HUES48 (cell line): ENCODE measurements around the gene ELL3.

Source experiments
- H3K27ac ChIP-seq: one replicate; pipeline ENCODE4 v1.7.0; 2013; ENCODE audit warnings: low read depth, low read length, inconsistent platforms
- H3K27me3 ChIP-seq: 2 replicates; pipeline ENCODE4 v1.6.1; 2013; ENCODE audit warnings: mild to moderate bottlenecking, low read length; ENCODE audit not compliant: control insufficient read depth, insufficient read depth
- H3K36me3 ChIP-seq: 2 replicates; pipeline ENCODE4 v1.6.1; 2013; ENCODE audit warnings: low read length; ENCODE audit not compliant: control insufficient read depth, insufficient read depth
- H3K4me1 ChIP-seq: 2 replicates; pipeline ENCODE4 v1.6.1; 2013; ENCODE audit warnings: mild to moderate bottlenecking, low read length; ENCODE audit not compliant: control insufficient read depth, insufficient read depth
- H3K4me3 ChIP-seq: 2 replicates; pipeline ENCODE4 v1.5.1; 2013; ENCODE audit warnings: mild to moderate bottlenecking, low read depth, low read length
- H3K9ac ChIP-seq: 2 replicates; pipeline ENCODE4 v1.6.1; 2013; ENCODE audit warnings: mild to moderate bottlenecking, low read depth, low read length, moderate library complexity
- H3K9me3 ChIP-seq: 2 replicates; pipeline ENCODE4 v1.6.1; 2013; ENCODE audit warnings: low read length; ENCODE audit not compliant: control insufficient read depth, insufficient read depth

The ELL3 gene

DNA sequence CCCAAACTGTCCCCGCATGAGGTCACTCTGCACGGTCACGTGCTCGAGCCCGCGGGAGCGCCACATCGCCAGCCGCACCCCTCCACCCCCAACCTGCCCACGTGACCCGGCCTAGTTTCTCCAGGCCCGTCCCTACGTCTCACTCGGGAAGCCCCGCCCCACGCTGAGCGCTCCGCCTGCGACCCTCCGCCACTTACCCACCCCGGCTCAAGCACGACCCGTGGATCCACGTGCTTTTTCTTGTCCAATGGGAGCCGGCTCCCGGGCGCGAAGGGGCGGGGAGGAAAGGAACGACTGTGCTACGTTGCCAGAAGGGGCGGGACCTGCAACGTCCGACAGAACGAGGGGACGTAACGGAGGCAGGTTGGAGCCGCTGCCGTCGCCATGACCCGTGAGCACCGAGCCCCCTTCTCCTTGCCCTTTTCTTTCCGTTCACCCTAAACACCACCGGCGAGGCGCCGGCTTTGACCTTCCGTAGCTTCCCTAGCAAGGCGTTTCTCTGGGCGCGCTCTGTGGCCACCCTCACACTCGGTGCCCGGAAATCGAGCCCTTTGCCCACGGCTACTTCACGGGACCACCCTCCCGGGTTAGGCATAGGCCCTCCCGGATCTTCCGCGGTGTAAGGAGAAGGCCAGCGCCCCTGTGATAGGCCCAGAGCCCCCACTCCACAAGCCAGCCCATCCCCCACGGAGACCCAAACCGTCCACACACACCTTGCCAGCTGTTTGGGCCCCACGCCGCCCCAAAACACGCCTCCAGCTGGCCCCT is 15.4 kb upstream of the ELL3 start, which contains the start of gene SERF2:
Gene SERF2, plus strand, starts transcription at position 328 of the 768 bp plus-strand sequence. Its CDS starts 57 bp downstream, at position 385.
- Histone ChIP-seq H3K4me1 (peaks cover 36% of the 10 kb centered on the region), H3K36me3 (peaks cover 40% of the 10 kb centered on the region), H3K27me3 (no peaks in the 10 kb centered on the region), H3K4me3 (peak within 1 kb of the TSS; percentile 81), H3K9ac (peak within 1 kb of the TSS; percentile 90), H3K9me3 (no peaks in the 10 kb centered on the region), H3K27ac (peak within 1 kb of the TSS; percentile 91)

DNA sequence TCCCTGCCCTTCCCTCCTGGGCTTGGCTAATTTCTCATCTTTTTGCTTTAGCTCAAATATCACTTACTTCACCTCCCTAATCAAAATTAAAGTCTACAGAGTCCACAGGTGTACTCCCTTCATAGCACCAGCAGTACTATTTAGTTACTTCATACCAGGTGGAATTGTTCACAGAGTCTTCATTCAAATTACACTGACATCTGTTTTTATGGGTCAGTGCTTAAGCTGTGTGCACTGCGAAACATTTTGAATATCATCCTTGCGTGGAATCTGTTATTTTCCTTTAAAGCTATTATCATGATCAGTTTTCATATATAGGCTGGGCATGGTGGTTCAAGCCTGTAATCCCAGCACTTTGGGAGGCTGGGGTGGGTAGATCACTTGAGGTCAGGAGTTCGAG is 12.6 kb upstream of the ELL3 start:
- Histone ChIP-seq H3K9ac (no peak overlapping the region), H3K27me3 (no peaks in the 10 kb centered on the region), H3K4me3 (no peak overlapping the region), H3K4me1 (peaks cover 14% of the 10 kb centered on the region), H3K9me3 (no peaks in the 10 kb centered on the region), H3K27ac (no peak overlapping the region), H3K36me3 (peaks cover 13% of the 10 kb centered on the region)

DNA sequence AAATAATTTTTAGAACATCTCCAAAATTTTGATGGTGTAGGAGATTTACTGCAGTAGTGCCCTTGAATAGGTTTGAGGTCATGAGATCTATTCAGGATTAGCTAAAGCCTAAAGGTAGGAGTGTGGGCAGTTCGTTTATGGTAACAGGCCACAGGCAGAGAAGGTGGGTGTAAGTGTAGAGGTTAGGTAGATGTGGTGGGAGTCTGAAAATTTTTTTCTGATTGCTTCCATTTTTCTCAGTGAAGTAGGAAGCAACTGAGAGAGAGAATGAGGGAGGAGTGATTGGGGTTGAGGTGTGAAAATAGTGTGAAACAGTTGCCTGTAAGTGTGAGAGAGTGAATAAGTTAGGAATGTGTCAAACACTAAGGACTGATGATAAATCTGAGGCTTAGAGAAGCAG is 2.2 kb upstream of the ELL3 start:
- H3K27me3 ChIP-seq, result no peaks in the 10 kb centered on the region
- no peak overlapping the region for H3K27ac ChIP-seq

DNA sequence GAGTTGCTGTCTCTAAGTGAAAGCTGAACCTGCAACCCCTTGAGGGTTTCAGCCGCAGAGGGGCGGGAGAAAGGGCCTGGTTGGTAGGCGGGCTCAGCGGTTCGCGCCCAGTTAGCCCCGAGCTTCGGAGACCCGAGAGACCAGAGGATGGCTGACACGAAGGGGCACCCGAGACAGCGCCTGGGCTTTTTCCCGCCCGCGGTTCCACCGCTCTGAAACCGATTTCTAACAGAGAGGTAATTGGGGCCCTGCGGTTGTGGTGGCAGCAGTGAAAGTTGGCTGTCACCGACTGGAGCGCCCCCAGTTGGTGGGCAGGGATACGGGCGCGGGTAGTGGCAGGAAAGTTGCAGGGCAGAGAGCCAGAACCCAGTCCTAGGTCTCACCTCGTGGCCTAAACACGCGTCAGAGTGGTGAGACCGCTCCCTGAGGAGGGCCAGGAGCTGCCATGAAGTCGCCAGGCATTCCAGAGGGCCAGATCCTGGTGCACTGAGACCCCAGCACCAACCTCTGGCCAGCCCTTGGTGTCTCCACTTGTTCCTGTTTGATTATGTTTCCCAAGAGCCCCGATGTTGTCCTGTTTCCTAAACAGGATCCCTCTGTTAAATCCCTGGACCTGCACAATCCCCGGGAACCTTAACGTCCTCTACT is 625 bp upstream of the ELL3 start:
- Histone ChIP-seq H3K4me1 (peaks cover 10% of the 10 kb centered on the region), H3K9me3 (no peaks in the 10 kb centered on the region), H3K36me3 (peaks cover 20% of the 10 kb centered on the region), H3K4me3 (peak overlapping the region; percentile 86), H3K9ac (0 out of 2 replicates have a peak overlapping the region, but pooled peaks have one; percentile 7), H3K27me3 (no peaks in the 10 kb centered on the region), H3K27ac (peak overlapping the region; percentile 55)

More for the DNA sequence above, 2.2 kb upstream of the ELL3 start:
- Histone ChIP-seq H3K9me3 (no peaks in the 10 kb centered on the region), H3K4me1 (peaks cover 10% of the 10 kb centered on the region), H3K4me3 (no peak overlapping the region), H3K36me3 (peaks cover 6% of the 10 kb centered on the region), H3K9ac (no peak overlapping the region)

DNA sequence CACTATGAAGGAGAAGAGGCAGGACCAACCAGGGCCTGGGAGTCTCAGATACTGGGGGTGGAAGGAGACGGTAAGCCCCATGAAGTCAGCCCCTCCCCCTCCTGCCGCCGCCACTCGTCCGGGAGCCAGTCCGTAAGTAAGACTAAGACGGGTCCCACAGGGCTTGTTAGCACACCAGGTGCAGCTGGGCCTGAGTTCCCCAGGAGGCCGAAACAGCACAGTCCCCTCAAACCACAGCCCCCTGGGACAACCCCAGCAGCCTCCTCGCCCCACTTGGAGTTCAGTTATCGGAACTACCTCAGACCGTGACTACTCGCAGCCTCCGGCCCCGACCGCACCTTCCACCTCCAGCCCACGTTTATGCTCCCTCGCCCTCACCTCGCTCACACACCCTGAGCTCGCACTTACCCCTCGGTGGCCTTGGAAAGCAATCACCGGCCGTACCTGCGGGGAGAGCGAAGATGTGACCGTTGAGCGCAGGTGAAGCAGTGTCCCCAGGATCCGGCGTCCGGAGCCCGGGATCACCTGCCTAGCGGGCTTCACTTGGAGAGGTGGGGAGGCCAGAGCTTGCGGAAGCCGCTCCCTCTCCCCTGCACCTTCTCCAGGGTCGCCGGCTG is 557 bp downstream of the ELL3 start:
- no peaks in the 10 kb centered on the region for H3K27me3 ChIP-seq
- peak overlapping the region; percentile 55; the same call in 1 of the 2 replicates for H3K9ac ChIP-seq
- H3K27ac ChIP-seq, result peak overlapping the region; percentile 2
- H3K4me3 ChIP-seq, result peak overlapping the region; percentile 86
- no peaks in the 10 kb centered on the region for H3K9me3 ChIP-seq
- peaks cover 32% of the 10 kb centered on the region for H3K36me3 ChIP-seq
- H3K4me1 ChIP-seq, result peaks cover 10% of the 10 kb centered on the region

- Histone ChIP-seq H3K36me3 (peaks cover 39% of the 10 kb centered on the region), H3K4me1 (peaks cover 10% of the 10 kb centered on the region), H3K9me3 (no peaks in the 10 kb centered on the region), H3K4me3 (peak overlapping the region; percentile 86), H3K27me3 (no peaks in the 10 kb centered on the region), H3K27ac (no peak overlapping the region), H3K9ac (no peak overlapping the region)
These were observed 1.3 kb downstream of the ELL3 start for GRCh38 chr15:43775411-43775965.

DNA sequence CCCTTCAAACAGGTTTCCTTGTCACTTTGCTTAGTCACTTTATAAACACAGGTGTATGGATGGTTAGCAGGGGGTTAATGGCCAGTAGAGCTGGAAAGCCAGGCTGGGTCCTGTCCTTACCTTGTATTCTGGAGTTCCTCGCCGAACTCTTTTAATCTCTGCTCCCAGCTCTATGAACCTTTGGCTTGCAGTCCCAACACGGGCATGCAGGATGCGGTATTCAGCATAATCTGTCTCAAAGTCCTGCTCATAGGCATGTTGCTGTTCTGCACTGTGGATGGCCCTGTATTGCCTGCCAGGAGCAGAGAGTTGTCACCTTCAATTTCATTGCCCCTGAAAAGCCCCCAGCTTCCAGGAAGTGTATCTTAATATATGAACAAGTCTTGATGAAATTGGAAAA is 2.7 kb downstream of the ELL3 start:
- Histone ChIP-seq H3K4me1 (peaks cover 10% of the 10 kb centered on the region), H3K4me3 (no peak overlapping the region), H3K36me3 (peaks cover 54% of the 10 kb centered on the region), H3K9ac (no peak overlapping the region), H3K27ac (no peak overlapping the region), H3K27me3 (no peaks in the 10 kb centered on the region), H3K9me3 (no peaks in the 10 kb centered on the region)

DNA sequence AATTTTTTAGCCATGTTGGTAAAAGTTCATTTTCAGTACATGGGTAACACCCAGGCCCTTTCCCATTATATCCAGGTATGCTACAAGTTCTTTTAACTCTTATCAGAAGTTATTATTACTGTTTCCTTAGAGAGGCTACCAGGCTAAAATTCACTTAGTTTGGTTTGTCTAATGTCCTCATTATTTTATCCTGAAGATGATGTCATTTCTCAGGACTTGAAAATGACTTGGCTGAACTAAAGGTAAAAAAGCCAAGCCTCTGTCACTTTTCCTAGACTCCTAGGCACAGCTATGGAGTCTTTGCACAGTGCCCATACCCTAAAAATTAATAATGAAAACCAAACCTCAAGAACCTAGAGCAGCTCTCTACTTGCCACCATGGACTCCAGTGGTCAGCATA is 4.1 kb downstream of the ELL3 start:
- Histone ChIP-seq H3K9ac (no peak overlapping the region), H3K27ac (no peak overlapping the region), H3K27me3 (no peaks in the 10 kb centered on the region), H3K4me3 (no peak overlapping the region), H3K9me3 (no peaks in the 10 kb centered on the region), H3K36me3 (peaks cover 68% of the 10 kb centered on the region), H3K4me1 (peaks cover 10% of the 10 kb centered on the region)

DNA sequence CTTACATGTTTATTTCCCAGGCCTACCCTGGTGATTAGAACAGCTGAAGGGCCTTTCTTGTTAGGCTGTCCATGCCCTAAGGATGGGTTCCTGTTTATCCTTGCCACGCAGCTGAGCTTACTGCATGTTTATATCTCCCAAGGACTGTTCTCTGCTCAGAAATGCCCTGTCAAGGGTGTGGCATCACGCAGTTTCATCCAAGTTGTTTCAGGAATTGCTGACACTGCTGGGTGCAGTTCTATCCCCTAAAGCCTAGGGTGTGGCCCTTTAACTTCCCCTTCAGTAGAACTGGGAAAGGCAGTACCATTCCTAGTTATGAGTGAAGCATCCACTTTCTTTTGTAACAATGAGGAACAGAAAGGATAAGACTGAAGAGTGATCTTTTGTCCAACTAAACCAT is 5.0 kb downstream of the ELL3 start:
- Histone ChIP-seq H3K27me3 (no peaks in the 10 kb centered on the region), H3K4me3 (no peak overlapping the region), H3K9me3 (no peaks in the 10 kb centered on the region), H3K36me3 (peaks cover 76% of the 10 kb centered on the region), H3K9ac (no peak overlapping the region), H3K27ac (no peak overlapping the region), H3K4me1 (peaks cover 8% of the 10 kb centered on the region)

- H3K9me3 ChIP-seq, result no peaks in the 10 kb centered on the region
- no peak overlapping the region for H3K9ac ChIP-seq
- H3K27ac ChIP-seq, result no peak overlapping the region
- no peak overlapping the region for H3K4me3 ChIP-seq
- peaks cover 97% of the 10 kb centered on the region for H3K36me3 ChIP-seq
- 0 out of 2 replicates have a peak, but pooled peaks cover 1% of the 10 kb centered on the region for H3K4me1 ChIP-seq
- H3K27me3 ChIP-seq, result no peaks in the 10 kb centered on the region
These were observed 7.1 kb downstream of the ELL3 start for GRCh38 chr15:43769584-43770228.
